Endothelial cell of umbilical vein (primary cell): ENCODE data around the gene TOGARAM2.

Source experiments
- CTCF ChIP-seq, 2 donors: IDR thresholded peaks; 1 replicate in 1 of 2; 2 replicates in 1 of 2; pipeline ENCODE4 v1.5.1; 2011; ENCODE audit warnings: low read length in 2 of 2, mild to moderate bottlenecking in 2 of 2, moderate library complexity in 2 of 2, control low read depth in 1 of 2, inconsistent platforms in 1 of 2, low read depth in 1 of 2; ENCODE audit not compliant: insufficient read depth in 1 of 2; ENCODE audit errors: extremely low read depth in 1 of 2
- EZH2 ChIP-seq: IDR thresholded peaks from 2 replicates; pipeline ENCODE4 v1.6.1; 2012; ENCODE audit warnings: borderline replicate concordance, low read depth, mild to moderate bottlenecking, moderate library complexity, low read length, inconsistent platforms; ENCODE audit not compliant: severe bottlenecking
- FOS ChIP-seq: IDR thresholded peaks from 2 replicates; pipeline ENCODE4 v1.6.1; 2011; ENCODE audit warnings: mild to moderate bottlenecking, low read length, moderate library complexity, borderline replicate concordance; ENCODE audit not compliant: insufficient read depth
- GATA2 ChIP-seq: IDR thresholded peaks from 2 replicates; pipeline ENCODE4 v1.7.0; 2011; ENCODE audit warnings: low read depth, mild to moderate bottlenecking, moderate library complexity, mixed read lengths, low read length; ENCODE audit not compliant: insufficient read length, insufficient read depth
- JUN ChIP-seq: IDR thresholded peaks from 2 replicates; pipeline ENCODE4 v1.6.1; 2011; ENCODE audit warnings: borderline replicate concordance, low read depth; ENCODE audit not compliant: insufficient read length, insufficient read depth
- MAX ChIP-seq: IDR thresholded peaks from 2 replicates; pipeline ENCODE4 v1.6.1; 2011; ENCODE audit not compliant: insufficient read depth, insufficient read length
- MYC ChIP-seq: IDR thresholded peaks from one replicate; pipeline ENCODE4 v1.6.1; 2011; ENCODE audit warnings: mild to moderate bottlenecking, low read depth, low read length
- POLR2A ChIP-seq: IDR thresholded peaks from 2 replicates; pipeline ENCODE4 v1.6.1; 2012; ENCODE audit warnings: low read depth, mild to moderate bottlenecking, control low read depth, low read length
- POLR2AphosphoS5 ChIP-seq: IDR thresholded peaks from 2 replicates; pipeline ENCODE4 v1.6.1; 2012; ENCODE audit warnings: low read depth, mild to moderate bottlenecking, control low read depth, low read length, moderate library complexity; ENCODE audit not compliant: insufficient read depth

GRCh38 chr2:29010946-29011345 lies 29.8 kb downstream of the TOGARAM2 start:
- TF ChIP-seq MYC (no peak), CTCF (IDR thresholded peaks at IDR 0.05; ENCODE audit: extremely low read depth in 1 of 2, insufficient read depth in 1 of 2, low read depth in 1 of 2, low read length in 2 of 2) (no peak), FOS (no peak), POLR2A (no peak), EZH2 (no peak), JUN (no peak), MAX (no peak), POLR2AphosphoS5 (no peak), GATA2 (no peak)
